ENCODE results near the gene TMEM270.
"Not testable (repeated sequence)": the region's sequence is repeated elsewhere in the genome, so short reads cannot be mapped to it uniquely, and the experiment has no call there.

TMEM270 gene

GRCh38 chr7:73860859-73861258 is at the start of gene TMEM270:
Gene TMEM270, plus strand, starts transcription at chr7:73861159. Its CDS starts 36 bp downstream, at chr7:73861195.
- H3K27me3 ChIP-seq, result no peaks in the 10 kb centered on the region
- intact Hi-C loops (cut with DNase I; ENCODE audit: low total_unique reads), result loop anchor here (5.0 kb wide), 1 partner anchor 326 kb away; no protein-coding TSS in a partner anchor
- DNase-seq, result no peak

GRCh38 chr7:73811760-73812168 is 49.2 kb upstream of the TMEM270 start:
- H3K9me3 ChIP-seq, result no peaks in the 10 kb centered on the region
- peak; percentile 73 to 76 for DNase-seq
- no peaks in the 10 kb centered on the region for H3K36me3 ChIP-seq
- H3K4me3 ChIP-seq, result no peak overlapping the region
- no peaks in the 10 kb centered on the region for H3K4me1 ChIP-seq
- peak; percentile 80 to 85 for TF ChIP-seq CTCF (IDR thresholded peaks at IDR 0.05)
- H3K27ac ChIP-seq, result no peak overlapping the region
- H3K27me3 ChIP-seq, result peaks cover 0 to 16% of the 10 kb centered on the region in 2 donors
- intact Hi-C loops (cut with DNase I; ENCODE audit: low total_unique reads), result loop anchor here (1.0 kb wide), 1 partner anchor 44 kb away; no protein-coding TSS in a partner anchor

More at GRCh38 chr7:73860859-73861258, at the start of gene TMEM270:
- Histone ChIP-seq H3K36me3 (no peaks in the 10 kb centered on the region), H3K9me3 (no peaks in the 10 kb centered on the region), H3K4me3 (no peak within 1 kb of the TSS), H3K27ac (no peak within 1 kb of the TSS), H3K4me1 (peaks cover 0 to 2% (median under 1%) of the 10 kb centered on the region in 4 donors)
- TF ChIP-seq CTCF (IDR thresholded peaks at IDR 0.05), result no peak

- no peak for DNase-seq
- no peaks in the 10 kb centered on the region for H3K4me1 ChIP-seq
- H3K27ac ChIP-seq, result no peak overlapping the region
- peaks cover 0 to 16% of the 10 kb centered on the region in 2 donors for H3K27me3 ChIP-seq
- intact Hi-C loops (cut with DNase I; ENCODE audit: low total_unique reads), result no loop called here
- no peak overlapping the region for H3K4me3 ChIP-seq
- no peak for TF ChIP-seq CTCF (IDR thresholded peaks at IDR 0.05)
- H3K36me3 ChIP-seq, result no peaks in the 10 kb centered on the region
- no peaks in the 10 kb centered on the region for H3K9me3 ChIP-seq
These were observed 48.0 kb upstream of the TMEM270 start for GRCh38 chr7:73812996-73813395.

- no peaks in the 10 kb centered on the region for H3K9me3 ChIP-seq
- peak in 1 of 2 donors; percentile 44 for DNase-seq
- H3K27me3 ChIP-seq, result peaks cover 0 to 12% of the 10 kb centered on the region in 2 donors
- intact Hi-C loops (cut with DNase I; ENCODE audit: low total_unique reads), result no loop called here
- no peak overlapping the region for H3K4me3 ChIP-seq
- no peaks in the 10 kb centered on the region for H3K36me3 ChIP-seq
- TF ChIP-seq CTCF (IDR thresholded peaks at IDR 0.05), result no peak
- no peak overlapping the region for H3K27ac ChIP-seq
- H3K4me1 ChIP-seq, result no peaks in the 10 kb centered on the region
These were observed 45.5 kb upstream of the TMEM270 start for GRCh38 chr7:73815436-73815835.

GRCh38 chr7:73817121-73817520 is 43.8 kb upstream of the TMEM270 start:
- Histone ChIP-seq H3K27ac (no peak overlapping the region), H3K4me3 (no peak overlapping the region), H3K27me3 (no peaks in the 10 kb centered on the region), H3K9me3 (no peaks in the 10 kb centered on the region), H3K4me1 (no peaks in the 10 kb centered on the region), H3K36me3 (no peaks in the 10 kb centered on the region)
- intact Hi-C loops (cut with DNase I; ENCODE audit: low total_unique reads), result no loop called here
- no peak for TF ChIP-seq CTCF (IDR thresholded peaks at IDR 0.05)
- DNase-seq, result peak in 1 of 2 donors; percentile 13

GRCh38 chr7:73820013-73820412 is 40.9 kb upstream of the TMEM270 start:
- Histone ChIP-seq H3K36me3 (no peaks in the 10 kb centered on the region), H3K9me3 (no peaks in the 10 kb centered on the region), H3K4me3 (no peak overlapping the region), H3K4me1 (peaks cover 0 to 3% (median 0%) of the 10 kb centered on the region in 4 donors), H3K27me3 (no peaks in the 10 kb centered on the region), H3K27ac (no peak overlapping the region)
- DNase-seq, result peak in 1 of 2 donors; percentile 0
- TF ChIP-seq CTCF (IDR thresholded peaks at IDR 0.05), result no peak
- intact Hi-C loops (cut with DNase I; ENCODE audit: low total_unique reads), result no loop called here

GRCh38 chr7:73821597-73822285 is 39.2 kb upstream of the TMEM270 start:
- H3K27me3 ChIP-seq; DNase-seq; H3K4me1 ChIP-seq; H3K27ac ChIP-seq; intact Hi-C loops (cut with DNase I; ENCODE audit: low total_unique reads); H3K36me3 ChIP-seq; H3K4me3 ChIP-seq; H3K9me3 ChIP-seq: not testable (repeated sequence)
